GM12892 (cell line): ENCODE data around the gene ZNF532.

ENCODE experiments used
- DNase-seq: peaks from one replicate; pipeline ENCODE4 v3.0.0; 2011; ENCODE audit not compliant: insufficient read length
- FAIRE-seq: peaks from 2 replicates; lab custom pipeline; 2011; peaks lifted over from hg19 to GRCh38; lab: Jason Lieb, UNC
- POLR2A ChIP-seq: IDR thresholded peaks from 2 replicates; pipeline ENCODE4 v1.6.1; 2011; ENCODE audit warnings: low read depth, low read length, control low read depth
- POLR2AphosphoS5 ChIP-seq: IDR thresholded peaks from 2 replicates; pipeline ENCODE4 v1.6.1; 2011; ENCODE audit warnings: low read depth, low read length, control low read depth
- TAF1 ChIP-seq: IDR thresholded peaks from 2 replicates; pipeline ENCODE4 v1.6.1; 2011; ENCODE audit warnings: low read depth, mild to moderate bottlenecking, control low read depth, low read length, borderline replicate concordance

The ZNF532 gene

GRCh38 chr18:58937887-58938267 is 73.2 kb downstream of the ZNF532 start:
- no peak for FAIRE-seq
- TF ChIP-seq TAF1 (no peak), POLR2AphosphoS5 (no peak), POLR2A (no peak)
- no peak for DNase-seq

- no peak for DNase-seq
- TF ChIP-seq TAF1 (no peak), POLR2A (no peak), POLR2AphosphoS5 (no peak)
- no peak for FAIRE-seq
These were observed 76.9 kb downstream of the ZNF532 start for GRCh38 chr18:58941426-58942099.

GRCh38 chr18:58943896-58944295 is 79.2 kb downstream of the ZNF532 start:
- no peak for FAIRE-seq
- DNase-seq, result no peak
- TF ChIP-seq POLR2A (no peak), POLR2AphosphoS5 (no peak), TAF1 (no peak)

- peak; percentile 96 for FAIRE-seq
- no peak for TF ChIP-seq POLR2A
- no peak for DNase-seq
These were observed 82.6 kb downstream of the ZNF532 start for GRCh38 chr18:58947136-58947732.

- no peak for TF ChIP-seq POLR2A
- TF ChIP-seq TAF1, result no peak
- no peak for TF ChIP-seq POLR2AphosphoS5
- DNase-seq (no peak), FAIRE-seq (no peak)
These were observed 84.4 kb downstream of the ZNF532 start for GRCh38 chr18:58949031-58949430.

GRCh38 chr18:58951986-58952702 is 87.5 kb downstream of the ZNF532 start:
- no peak for DNase-seq
- no peak for FAIRE-seq
- TF ChIP-seq POLR2A, result no peak

GRCh38 chr18:58952858-58953257 is 88.2 kb downstream of the ZNF532 start:
- TF ChIP-seq POLR2A, result no peak
- DNase-seq, result no peak
- FAIRE-seq, result no peak

- FAIRE-seq (no peak), DNase-seq (no peak)
- TF ChIP-seq POLR2AphosphoS5 (no peak), POLR2A (no peak), TAF1 (no peak)
These were observed 89.0 kb downstream of the ZNF532 start for GRCh38 chr18:58953627-58954026.

- TF ChIP-seq POLR2A, result no peak
- no peak for TF ChIP-seq TAF1
- TF ChIP-seq POLR2AphosphoS5, result no peak
- DNase-seq (no peak), FAIRE-seq (peak; percentile 5)
These were observed 90.3 kb downstream of the ZNF532 start for GRCh38 chr18:58955001-58955400.

- no peak for FAIRE-seq
- TF ChIP-seq TAF1 (no peak), POLR2A (no peak)
- no peak for DNase-seq
These were observed 91.1 kb downstream of the ZNF532 start for GRCh38 chr18:58955738-58956137.

GRCh38 chr18:58958628-58959027 is 94.0 kb downstream of the ZNF532 start:
- no peak for DNase-seq
- TF ChIP-seq POLR2A, result no peak
- no peak for TF ChIP-seq TAF1
- no peak for TF ChIP-seq POLR2AphosphoS5
- no peak for FAIRE-seq

GRCh38 chr18:58960508-58960907 is 95.8 kb downstream of the ZNF532 start:
- DNase-seq, result no peak
- TF ChIP-seq POLR2A (no peak), POLR2AphosphoS5 (no peak), TAF1 (no peak)
- no peak for FAIRE-seq
